ENCODE results near the gene ETV1.
"Not testable (repeated sequence)": the region's sequence is repeated elsewhere in the genome, so short reads cannot be mapped to it uniquely, and the experiment has no call there.

The ETV1 gene

GRCh38 chr7:13945670-13946069 lies 43.8 kb downstream of the ETV1 start:
- Mint-ChIP-seq H3K27ac (no peak overlapping the region), H3K4me1 (ENCODE audit: low read depth in 2 of 2) (no peaks in the 10 kb centered on the region), H3K36me3 (ENCODE audit: insufficient read depth) (no peaks in the 10 kb centered on the region), H3K4me3 (no peak overlapping the region), H3K27me3 (no peaks in the 10 kb centered on the region), H3K9me3 (no peaks in the 10 kb centered on the region)
- ATAC-seq (replicated peaks): no peak
- no peak for DNase-seq

DNA sequence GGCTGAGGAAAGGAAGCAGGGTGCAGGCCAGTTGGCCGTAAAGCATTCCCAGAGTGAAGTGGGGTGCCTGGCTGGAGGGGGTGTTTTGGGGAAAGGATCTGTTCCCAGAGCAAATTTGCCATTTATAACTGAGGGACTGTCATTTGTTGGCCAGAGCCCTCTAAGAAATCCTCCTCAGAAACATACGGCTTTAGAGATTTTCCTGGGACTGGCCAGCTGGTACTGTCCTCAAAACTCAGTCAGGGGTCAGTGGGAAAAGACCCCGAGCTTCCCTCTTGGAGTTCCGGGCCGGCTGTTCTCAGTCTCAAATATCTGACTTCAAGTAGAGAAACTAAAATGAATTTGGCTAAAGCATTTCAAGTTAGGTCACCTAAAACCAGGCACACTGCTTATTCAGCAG lies 55.9 kb downstream of the ETV1 start:
- Mint-ChIP-seq H3K27me3 (no peaks in the 10 kb centered on the region), H3K9me3 (no peaks in the 10 kb centered on the region), H3K4me3 (no peak overlapping the region), H3K4me1 (ENCODE audit: low read depth in 2 of 2) (no peaks in the 10 kb centered on the region), H3K36me3 (ENCODE audit: insufficient read depth) (no peaks in the 10 kb centered on the region), H3K27ac (no peak overlapping the region)
- DNase-seq: no peak
- ATAC-seq (replicated peaks): no peak

DNA sequence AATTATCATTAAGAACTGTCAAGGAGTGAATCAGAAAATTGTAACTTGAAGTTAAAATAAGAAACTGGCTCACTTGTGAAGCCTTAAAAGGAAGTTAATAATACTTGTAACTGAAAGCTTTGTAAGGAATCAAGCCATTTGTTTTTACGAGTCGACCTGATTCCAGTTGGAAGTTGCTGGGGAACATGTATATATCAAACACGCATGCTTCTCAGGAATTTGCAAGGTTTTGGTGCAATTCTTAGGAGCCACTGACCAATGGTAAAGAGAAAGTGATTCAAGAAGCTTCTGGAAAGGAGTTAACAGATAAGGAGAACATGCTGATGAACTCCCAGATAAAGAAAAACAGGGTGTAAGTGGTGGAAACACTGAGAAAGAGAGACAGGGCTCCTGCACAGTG lies 56.4 kb downstream of the ETV1 start:
- Mint-ChIP-seq H3K27me3 (no peaks in the 10 kb centered on the region), H3K36me3 (ENCODE audit: insufficient read depth) (no peaks in the 10 kb centered on the region), H3K4me1 (ENCODE audit: low read depth in 2 of 2) (no peaks in the 10 kb centered on the region), H3K27ac (no peak overlapping the region), H3K9me3 (no peaks in the 10 kb centered on the region), H3K4me3 (no peak overlapping the region)
- DNase-seq (no peak), ATAC-seq (replicated peaks) (no peak)

- no peaks in the 10 kb centered on the region for H3K9me3 Mint-ChIP-seq
- ATAC-seq (replicated peaks): no peak
These were observed 57.3 kb downstream of the ETV1 start for GRCh38 chr7:13932131-13932530.

GRCh38 chr7:13921062-13921461 lies 68.4 kb downstream of the ETV1 start:
- Mint-ChIP-seq H3K4me1 (ENCODE audit: low read depth in 2 of 2) (peaks cover 2 to 12% of the 10 kb centered on the region in 2 donors), H3K9me3 (no peaks in the 10 kb centered on the region), H3K27me3 (no peaks in the 10 kb centered on the region), H3K36me3 (ENCODE audit: insufficient read depth) (peaks cover 3% of the 10 kb centered on the region), H3K4me3 (no peak overlapping the region), H3K27ac (no peak overlapping the region)
- DNase-seq: no peak
- ATAC-seq (replicated peaks): no peak

More at GRCh38 chr7:13932131-13932530, 57.3 kb downstream of the ETV1 start:
- H3K4me3 Mint-ChIP-seq: no peak overlapping the region
- H3K27me3 Mint-ChIP-seq: no peaks in the 10 kb centered on the region
- DNase-seq: no peak
- H3K36me3 Mint-ChIP-seq (ENCODE audit: insufficient read depth): no peaks in the 10 kb centered on the region
- H3K27ac Mint-ChIP-seq: no peak overlapping the region
- no peaks in the 10 kb centered on the region for H3K4me1 Mint-ChIP-seq (ENCODE audit: low read depth in 2 of 2)

- H3K36me3 Mint-ChIP-seq (ENCODE audit: insufficient read depth): peaks cover 3% of the 10 kb centered on the region
- H3K9me3 Mint-ChIP-seq: no peaks in the 10 kb centered on the region
- DNase-seq (no peak), ATAC-seq (replicated peaks) (no peak)
- no peak overlapping the region for H3K4me3 Mint-ChIP-seq
- peaks cover 2 to 12% of the 10 kb centered on the region in 2 donors for H3K4me1 Mint-ChIP-seq (ENCODE audit: low read depth in 2 of 2)
- no peaks in the 10 kb centered on the region for H3K27me3 Mint-ChIP-seq
- H3K27ac Mint-ChIP-seq: peak overlapping the region in 1 of 2 donors; percentile 7
These were observed 69.3 kb downstream of the ETV1 start for GRCh38 chr7:13920053-13920697.

GRCh38 chr7:13918333-13918732 lies 71.1 kb downstream of the ETV1 start:
- DNase-seq; ATAC-seq (replicated peaks); H3K36me3 Mint-ChIP-seq (ENCODE audit: insufficient read depth); H3K27ac Mint-ChIP-seq; H3K4me3 Mint-ChIP-seq; H3K27me3 Mint-ChIP-seq; H3K9me3 Mint-ChIP-seq: not testable (repeated sequence)
- peaks cover 2 to 12% of the 10 kb centered on the region in 2 donors for H3K4me1 Mint-ChIP-seq (ENCODE audit: low read depth in 2 of 2)

GRCh38 chr7:13917103-13917502 lies 72.4 kb downstream of the ETV1 start:
- not testable (repeated sequence) for ATAC-seq (replicated peaks); H3K9me3 Mint-ChIP-seq; DNase-seq; H3K27ac Mint-ChIP-seq; H3K4me1 Mint-ChIP-seq (ENCODE audit: low read depth in 2 of 2); H3K27me3 Mint-ChIP-seq; H3K36me3 Mint-ChIP-seq (ENCODE audit: insufficient read depth); H3K4me3 Mint-ChIP-seq

- no peak overlapping the region for H3K4me3 Mint-ChIP-seq
- peaks cover 7 to 13% of the 10 kb centered on the region in 2 donors for H3K4me1 Mint-ChIP-seq (ENCODE audit: low read depth in 2 of 2)
- DNase-seq (no peak), ATAC-seq (replicated peaks) (no peak)
- H3K9me3 Mint-ChIP-seq: no peaks in the 10 kb centered on the region
- H3K27me3 Mint-ChIP-seq: no peaks in the 10 kb centered on the region
- H3K27ac Mint-ChIP-seq: no peak overlapping the region
- H3K36me3 Mint-ChIP-seq (ENCODE audit: insufficient read depth): no peaks in the 10 kb centered on the region
These were observed 73.6 kb downstream of the ETV1 start for GRCh38 chr7:13915891-13916290.

DNA sequence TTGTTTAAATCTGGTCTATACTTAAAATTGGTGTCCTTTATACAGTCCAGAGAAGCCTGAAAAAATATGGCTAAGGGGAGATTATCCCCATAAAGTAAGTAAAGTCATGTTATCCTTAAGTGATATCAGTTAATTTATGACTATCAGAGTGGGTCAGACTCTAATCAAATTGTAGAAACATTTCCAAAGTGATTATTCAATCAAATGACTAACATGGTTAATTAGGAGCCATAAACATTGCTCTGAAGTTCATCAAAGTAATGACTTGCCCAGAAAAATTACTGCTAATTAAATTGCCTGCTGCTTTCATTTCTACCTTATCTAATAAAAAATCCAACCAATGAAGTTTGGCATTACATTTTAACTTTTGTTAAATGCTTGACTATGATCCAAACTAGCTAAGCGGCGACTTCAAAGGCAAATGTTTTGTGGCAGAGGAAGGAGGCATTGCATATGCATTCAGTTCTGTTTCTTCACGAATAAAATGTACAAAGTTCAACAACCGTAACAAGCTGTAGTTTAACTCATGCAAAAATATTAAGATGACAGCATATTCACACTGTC lies 76.7 kb downstream of the ETV1 start:
- Mint-ChIP-seq H3K4me1 (ENCODE audit: low read depth in 2 of 2) (peaks cover 21 to 32% of the 10 kb centered on the region in 2 donors), H3K27me3 (no peaks in the 10 kb centered on the region), H3K36me3 (ENCODE audit: insufficient read depth) (peaks cover 7% of the 10 kb centered on the region), H3K4me3 (no peak overlapping the region), H3K9me3 (no peaks in the 10 kb centered on the region), H3K27ac (no peak overlapping the region)
- DNase-seq (no peak), ATAC-seq (replicated peaks) (no peak)

DNA sequence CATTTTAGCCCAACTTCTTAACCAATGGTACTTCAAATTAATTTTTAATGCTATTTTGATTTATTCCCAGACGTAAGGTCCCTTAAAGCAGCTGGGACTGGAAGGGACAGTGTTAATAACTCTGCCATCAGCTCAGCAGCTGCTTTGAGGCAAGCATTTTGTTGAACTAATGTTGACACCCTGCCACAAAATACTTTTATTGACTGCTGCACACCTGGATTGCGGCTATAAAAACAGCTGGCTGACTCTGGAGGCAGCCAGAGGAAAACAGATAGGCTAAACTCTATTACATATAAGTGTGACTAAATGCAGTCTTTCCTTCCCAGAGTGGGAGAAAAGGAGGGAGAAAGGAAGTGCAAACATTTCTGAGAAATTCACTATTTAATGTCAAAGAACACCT lies 77.6 kb downstream of the ETV1 start:
- peaks cover 25 to 37% of the 10 kb centered on the region in 2 donors for H3K4me1 Mint-ChIP-seq (ENCODE audit: low read depth in 2 of 2)
- no peak overlapping the region for H3K4me3 Mint-ChIP-seq
- H3K9me3 Mint-ChIP-seq: no peaks in the 10 kb centered on the region
- no peak overlapping the region for H3K27ac Mint-ChIP-seq
- H3K36me3 Mint-ChIP-seq (ENCODE audit: insufficient read depth): peaks cover 7% of the 10 kb centered on the region
- ATAC-seq (replicated peaks): no peak
- H3K27me3 Mint-ChIP-seq: no peaks in the 10 kb centered on the region
- DNase-seq: no peak

DNA sequence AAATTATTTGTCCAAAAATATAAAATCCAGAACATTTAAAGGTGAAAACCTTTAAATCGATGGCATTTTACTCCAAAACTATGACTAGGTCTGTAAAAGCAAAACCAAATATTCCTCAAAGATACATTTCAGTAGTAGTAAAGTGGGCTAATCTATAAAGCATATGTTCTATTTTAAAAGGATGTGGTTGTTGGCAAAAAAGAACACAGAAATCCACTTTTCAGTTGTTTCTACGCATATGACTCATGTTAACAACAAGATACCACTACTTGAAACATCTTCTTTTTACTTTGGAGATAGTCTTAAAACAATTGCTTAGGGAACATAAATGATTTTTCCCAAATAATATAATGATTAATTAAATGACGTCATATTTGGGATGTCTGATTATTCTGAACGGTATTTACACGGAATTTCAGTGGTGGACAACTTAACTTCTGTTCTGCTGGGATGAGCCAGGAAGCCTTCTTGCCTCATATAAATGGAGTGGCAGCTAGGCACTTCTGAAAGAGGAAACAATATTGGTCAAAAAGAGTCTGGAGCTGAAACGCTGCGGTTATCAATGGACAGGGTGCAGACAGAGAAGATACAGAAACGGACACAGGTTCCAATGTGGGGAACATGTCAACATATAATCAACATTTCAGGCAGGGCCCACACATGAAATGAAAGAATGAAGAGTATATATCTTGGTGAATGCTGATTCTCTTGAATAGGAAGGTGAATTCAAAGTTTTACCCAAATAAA lies 78.5 kb downstream of the ETV1 start:
- peaks cover under 1 to 3% of the 10 kb centered on the region in 2 donors for H3K9me3 Mint-ChIP-seq
- peak overlapping the region in 1 of 2 donors; percentile 67 for H3K27ac Mint-ChIP-seq
- ATAC-seq (replicated peaks) (peak; percentile 67), DNase-seq (no peak)
- peak overlapping the region; percentile 36 to 54 for H3K4me3 Mint-ChIP-seq
- H3K27me3 Mint-ChIP-seq: no peaks in the 10 kb centered on the region
- peaks cover 7% of the 10 kb centered on the region for H3K36me3 Mint-ChIP-seq (ENCODE audit: insufficient read depth)
- peaks cover 25 to 38% of the 10 kb centered on the region in 2 donors for H3K4me1 Mint-ChIP-seq (ENCODE audit: low read depth in 2 of 2)

GRCh38 chr7:13908667-13909397 lies 80.6 kb downstream of the ETV1 start:
- Mint-ChIP-seq H3K9me3 (peaks cover 2 to 8% of the 10 kb centered on the region in 2 donors), H3K4me3 (peak overlapping the region; percentile 68 to 73), H3K27me3 (no peaks in the 10 kb centered on the region), H3K4me1 (ENCODE audit: low read depth in 2 of 2) (peaks cover 36 to 54% of the 10 kb centered on the region in 2 donors), H3K36me3 (ENCODE audit: insufficient read depth) (peaks cover 7% of the 10 kb centered on the region), H3K27ac (peak overlapping the region; percentile 55 to 72)
- DNase-seq (peak; percentile 12 to 14 (median 12)), ATAC-seq (replicated peaks) (peak; percentile 91)
